Upper lobe of right lung (tissue), 1 donor: ENCODE results near the gene SS18L1. TPM values are rescaled to one million over a fixed set of nuclear protein-coding genes. Genes with fewer than 3 reads are reported as not detected.

Source experiments
- ATAC-seq: fragments of 200-7000 bp; cut with Tn5 transposase; one replicate; pipeline ENCODE4 v1.9.1; 2020; ENCODE audit warnings: mild to moderate bottlenecking, moderate library complexity
- DNase-seq: peaks from one replicate; pipeline ENCODE4 v3.0.0-alpha.2; 2020
- H3K27ac ChIP-seq: fragments of 200-600 bp; one replicate; pipeline ENCODE4 v1.8.0; 2022
- H3K27me3 ChIP-seq: fragments of 200-600 bp; one replicate; pipeline ENCODE4 v1.8.0; 2022; ENCODE audit warnings: mild to moderate bottlenecking
- H3K36me3 ChIP-seq: fragments of 200-600 bp; one replicate; pipeline ENCODE4 v1.8.0; 2022
- H3K4me1 ChIP-seq: fragments of 200-600 bp; one replicate; pipeline ENCODE4 v1.8.0; 2022
- H3K4me3 ChIP-seq: fragments of 200-600 bp; one replicate; pipeline ENCODE4 v1.8.0; 2022; ENCODE audit warnings: mild to moderate bottlenecking
- H3K9me3 ChIP-seq: fragments of 200-600 bp; one replicate; pipeline ENCODE4 v1.8.0; 2022
- intact Hi-C: fragments of 100-400 bp; cut with DNase I; formaldehyde crosslinking; loops from one replicate; pipeline ENCODE4 v1.11.0; 2022
- total RNA-seq: library from RNA; stranded (reverse); fragmentation: NEBNext Ultra II Directional; extraction: Animal tissue kit (Norgen Biotek cat#: 25700); gene quantifications from one replicate; pipeline ENCODE4 v1.2.1, GENCODE V29; 2021
- TF ChIP-seq, protein P1 (sequence below): fragments of 200-600 bp; IDR thresholded peaks from one replicate; pipeline ENCODE4 v1.8.0; 2022; ENCODE audit warnings: antibody characterized with exemption
- donor health status: DM: no; HTN: yes; CAD: no; lungs with severe emphysema.

The SS18L1 gene
- total RNA-seq, 1 donor from 2014 or later: 12.6 TPM

DNA sequence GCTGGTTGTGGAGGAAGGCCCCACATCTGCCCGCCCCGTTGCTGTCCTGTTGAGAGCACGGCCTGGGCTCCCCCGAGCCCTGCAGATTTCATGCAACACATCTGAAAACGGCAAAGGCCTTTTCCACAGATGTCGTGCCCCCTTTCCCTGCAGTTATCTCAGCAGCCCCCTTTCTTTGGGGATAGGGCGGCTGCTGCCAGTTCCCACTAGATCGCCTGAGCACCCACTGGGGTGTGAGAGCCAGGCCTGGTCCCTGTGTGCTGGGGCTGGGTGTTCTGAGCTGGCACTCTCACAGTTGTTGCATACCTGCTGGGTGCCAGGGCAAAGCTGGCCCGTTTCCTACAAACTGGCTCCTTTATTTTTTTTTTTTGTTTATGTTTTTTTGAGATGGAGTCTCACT, 27.0 kb downstream of the SS18L1 start:
- Histone ChIP-seq H3K9me3 (no peaks in the 10 kb centered on the region), H3K4me3 (no peak overlapping the region), H3K4me1 (no peaks in the 10 kb centered on the region), H3K36me3 (peaks cover 35% of the 10 kb centered on the region), H3K27me3 (no peaks in the 10 kb centered on the region), H3K27ac (no peak overlapping the region)
- intact Hi-C loops: no loop called here
- ATAC-seq (no peak), DNase-seq (no peak)
- TF ChIP-seq, protein P1, sequence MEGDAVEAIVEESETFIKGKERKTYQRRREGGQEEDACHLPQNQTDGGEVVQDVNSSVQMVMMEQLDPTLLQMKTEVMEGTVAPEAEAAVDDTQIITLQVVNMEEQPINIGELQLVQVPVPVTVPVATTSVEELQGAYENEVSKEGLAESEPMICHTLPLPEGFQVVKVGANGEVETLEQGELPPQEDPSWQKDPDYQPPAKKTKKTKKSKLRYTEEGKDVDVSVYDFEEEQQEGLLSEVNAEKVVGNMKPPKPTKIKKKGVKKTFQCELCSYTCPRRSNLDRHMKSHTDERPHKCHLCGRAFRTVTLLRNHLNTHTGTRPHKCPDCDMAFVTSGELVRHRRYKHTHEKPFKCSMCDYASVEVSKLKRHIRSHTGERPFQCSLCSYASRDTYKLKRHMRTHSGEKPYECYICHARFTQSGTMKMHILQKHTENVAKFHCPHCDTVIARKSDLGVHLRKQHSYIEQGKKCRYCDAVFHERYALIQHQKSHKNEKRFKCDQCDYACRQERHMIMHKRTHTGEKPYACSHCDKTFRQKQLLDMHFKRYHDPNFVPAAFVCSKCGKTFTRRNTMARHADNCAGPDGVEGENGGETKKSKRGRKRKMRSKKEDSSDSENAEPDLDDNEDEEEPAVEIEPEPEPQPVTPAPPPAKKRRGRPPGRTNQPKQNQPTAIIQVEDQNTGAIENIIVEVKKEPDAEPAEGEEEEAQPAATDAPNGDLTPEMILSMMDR: no peak

DNA sequence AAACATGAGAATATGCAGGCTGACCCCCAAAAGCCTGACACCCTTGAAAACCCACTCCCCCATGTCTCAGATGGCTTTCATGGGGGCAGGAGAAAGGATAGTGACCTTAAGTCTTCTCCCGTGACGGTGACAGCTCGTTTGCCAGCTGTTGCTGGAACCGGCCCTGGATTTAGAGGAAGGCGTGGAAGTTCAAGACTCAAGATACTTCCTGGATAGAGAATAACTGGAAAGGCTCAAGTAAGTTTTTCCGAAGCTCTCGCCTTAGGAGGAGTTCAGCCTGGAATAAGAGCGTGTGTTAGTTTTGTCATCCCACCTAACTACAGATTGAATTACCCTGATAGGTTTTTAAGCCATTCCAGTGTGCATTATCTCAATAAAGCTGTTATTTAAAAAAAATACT, 27.7 kb downstream of the SS18L1 start:
- DNase-seq: no peak
- H3K36me3 ChIP-seq: peaks cover 35% of the 10 kb centered on the region
- no peaks in the 10 kb centered on the region for H3K27me3 ChIP-seq
- ATAC-seq: no peak
- H3K27ac ChIP-seq: no peak overlapping the region
- no peaks in the 10 kb centered on the region for H3K4me1 ChIP-seq
- no peaks in the 10 kb centered on the region for H3K9me3 ChIP-seq
- TF ChIP-seq, protein P1: no peak
- intact Hi-C loops: no loop called here
- no peak overlapping the region for H3K4me3 ChIP-seq

DNA sequence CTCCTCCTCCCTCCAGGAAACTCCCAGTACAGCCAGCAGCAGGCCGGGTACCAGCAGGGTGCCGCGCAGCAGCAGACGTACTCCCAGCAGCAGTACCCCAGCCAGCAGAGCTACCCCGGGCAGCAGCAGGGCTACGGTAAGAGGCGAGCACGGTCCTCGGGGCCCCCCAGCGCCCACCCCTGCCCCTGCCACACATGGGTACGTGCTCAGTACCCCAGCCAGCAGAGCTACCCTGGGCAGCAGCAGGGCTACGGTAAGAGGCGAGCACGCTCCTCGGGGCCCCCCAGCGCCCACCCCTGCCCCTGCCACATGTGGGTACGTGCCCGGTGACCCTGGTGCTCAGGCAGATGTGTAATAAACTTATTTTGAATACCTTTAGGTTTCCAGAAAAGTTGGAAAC, 29.1 kb downstream of the SS18L1 start:
- DNase-seq: no peak
- intact Hi-C loops: no loop called here
- no peaks in the 10 kb centered on the region for H3K4me1 ChIP-seq
- H3K9me3 ChIP-seq: no peaks in the 10 kb centered on the region
- ATAC-seq: no peak
- TF ChIP-seq, protein P1: no peak
- peaks cover 37% of the 10 kb centered on the region for H3K36me3 ChIP-seq
- H3K27me3 ChIP-seq: no peaks in the 10 kb centered on the region
- H3K4me3 ChIP-seq: no peak overlapping the region
- H3K27ac ChIP-seq: no peak overlapping the region

DNA sequence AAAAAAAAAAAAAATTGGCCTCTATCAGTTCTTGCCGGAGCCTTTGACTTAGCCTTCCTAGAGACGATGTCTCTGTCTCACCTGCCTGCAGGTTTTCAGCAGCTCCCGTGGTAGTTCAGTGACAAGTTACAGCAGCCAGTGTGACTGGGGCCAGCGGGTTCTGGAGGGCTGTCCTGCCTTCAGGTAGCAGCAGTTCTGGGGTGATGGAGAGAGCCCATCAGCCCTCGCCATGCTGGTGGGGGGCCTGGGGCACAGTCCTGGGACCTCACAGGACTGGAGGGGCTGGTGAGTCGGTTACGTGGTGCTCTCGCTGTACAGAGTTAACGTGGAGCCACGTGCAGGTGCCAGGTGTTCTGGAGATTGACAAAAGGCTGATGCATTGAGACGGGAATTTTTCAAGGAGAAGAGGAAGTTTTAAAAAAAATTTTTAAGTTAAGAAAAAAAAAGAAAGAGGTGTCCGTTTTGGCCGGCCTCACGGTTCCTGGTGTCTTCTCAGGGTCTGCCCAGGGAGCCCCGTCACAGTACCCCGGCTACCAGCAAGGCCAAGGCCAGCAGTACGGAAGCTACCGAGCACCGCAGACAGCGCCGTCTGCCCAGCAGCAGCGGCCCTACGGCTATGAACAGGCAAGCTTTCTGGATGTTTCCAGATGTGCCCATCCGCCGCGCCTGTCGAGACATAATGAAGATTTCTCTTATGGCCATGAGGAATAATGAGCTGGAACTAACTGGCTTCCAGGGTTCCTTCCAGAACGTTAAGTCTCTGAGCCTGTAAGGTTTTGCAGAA, 30.6 kb downstream of the SS18L1 start:
- DNase-seq (no peak), ATAC-seq (no peak)
- no peaks in the 10 kb centered on the region for H3K27me3 ChIP-seq
- H3K36me3 ChIP-seq: peaks cover 37% of the 10 kb centered on the region
- H3K27ac ChIP-seq: no peak overlapping the region
- H3K4me3 ChIP-seq: no peak overlapping the region
- TF ChIP-seq, protein P1: no peak
- intact Hi-C loops: no loop called here
- H3K9me3 ChIP-seq: no peaks in the 10 kb centered on the region
- H3K4me1 ChIP-seq: no peaks in the 10 kb centered on the region

DNA sequence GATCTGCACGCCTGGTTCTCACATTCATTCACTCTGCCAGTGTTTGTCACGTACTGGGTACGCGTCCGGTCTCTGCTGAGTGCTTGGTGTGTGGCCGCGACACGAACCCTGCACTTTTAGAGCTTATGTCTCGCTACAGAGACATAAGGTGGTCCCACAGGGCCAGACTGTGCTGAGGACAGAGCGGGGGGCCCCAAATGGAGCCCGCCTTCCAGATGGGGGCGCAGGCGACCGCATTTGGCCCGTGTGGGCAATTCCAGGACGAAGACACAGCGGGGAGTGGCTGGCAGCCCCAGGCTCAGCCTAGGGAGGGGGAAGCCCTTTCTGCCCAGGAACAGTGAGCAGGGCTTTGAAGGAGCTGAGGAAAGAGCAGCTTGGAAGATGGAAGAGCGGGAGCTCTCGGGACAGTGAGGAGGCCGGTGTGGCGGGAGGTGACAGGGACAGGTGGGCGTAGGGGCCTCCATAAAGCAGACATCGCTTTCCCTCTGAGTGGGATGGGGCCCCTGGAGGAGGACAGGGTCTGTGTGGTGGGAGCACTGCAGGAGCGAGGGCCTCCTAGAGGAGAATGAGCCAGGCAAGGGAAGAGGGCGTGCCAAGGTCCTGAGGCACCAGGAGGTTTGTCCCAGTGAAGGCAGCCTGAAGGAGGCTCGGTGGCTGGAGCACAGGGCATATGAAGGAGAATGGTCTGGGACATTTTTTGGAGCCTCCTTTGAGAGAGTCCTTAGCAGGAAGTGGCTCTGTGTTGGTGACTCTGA, 31.5 kb downstream of the SS18L1 start:
- TF ChIP-seq, protein P1: no peak
- H3K36me3 ChIP-seq: peaks cover 39% of the 10 kb centered on the region

More for the DNA sequence above, 31.5 kb downstream of the SS18L1 start:
- H3K27me3 ChIP-seq: no peaks in the 10 kb centered on the region
- no peaks in the 10 kb centered on the region for H3K9me3 ChIP-seq
- no peak overlapping the region for H3K27ac ChIP-seq
- H3K4me3 ChIP-seq: no peak overlapping the region
- DNase-seq: no peak
- no peak for ATAC-seq
- no peaks in the 10 kb centered on the region for H3K4me1 ChIP-seq
- intact Hi-C loops: no loop called here
